GM23338 (cell line): ENCODE results near the gene LTA4H. TPM values are rescaled to one million over a fixed set of nuclear protein-coding genes. Genes with fewer than 3 reads are reported as not detected.

ENCODE experiments used
- ATAC-seq: fragments of 200-7000 bp; cut with Tn5 transposase; 3 replicates; pipeline ENCODE4 v1.9.1; 2020
- DNase-seq: peaks from one replicate; pipeline ENCODE4 v3.0.0-alpha.2; 2015; ENCODE audit warnings: low spot score
- H2AFZ ChIP-seq: fragments of 200-600 bp; sonication (generic); 2 replicates; pipeline ENCODE4 v1.8.0; 2016; ENCODE audit warnings: antibody characterized with exemption, mild to moderate bottlenecking, moderate library complexity
- H3F3A ChIP-seq: fragments of 200-600 bp; sonication (generic); replicated peaks from 2 replicates; pipeline ENCODE4 v1.8.0; 2017; ENCODE audit warnings: antibody characterized with exemption, mixed run types, low read depth
- H3K27ac ChIP-seq: fragments of 200-600 bp; sonication (generic); 2 replicates; pipeline ENCODE4 v1.6.1; 2016; ENCODE audit warnings: low read depth
- H3K27me3 ChIP-seq: fragments of 200-600 bp; sonication (generic); 2 replicates; pipeline ENCODE4 v1.8.0; 2016; ENCODE audit warnings: mild to moderate bottlenecking, mixed run types, moderate library complexity; ENCODE audit not compliant: insufficient read depth
- H3K36me3 ChIP-seq: fragments of 200-600 bp; sonication (generic); 2 replicates; pipeline ENCODE4 v1.8.0; 2016; ENCODE audit warnings: mild to moderate bottlenecking; ENCODE audit not compliant: insufficient read depth
- H3K4me1 ChIP-seq: fragments of 200-600 bp; sonication (generic); 2 replicates; pipeline ENCODE4 v1.8.0; 2016; ENCODE audit warnings: mild to moderate bottlenecking, moderate library complexity; ENCODE audit not compliant: insufficient read depth
- H3K4me2 ChIP-seq: fragments of 200-600 bp; sonication (generic); 2 replicates; pipeline ENCODE4 v1.7.1; 2017; ENCODE audit warnings: mixed run types
- H3K4me3 ChIP-seq: fragments of 200-600 bp; sonication (generic); 2 replicates; pipeline ENCODE4 v1.6.1; 2016; ENCODE audit warnings: mixed run types
- H3K79me2 ChIP-seq: fragments of 200-600 bp; sonication (generic); replicated peaks from 2 replicates; pipeline ENCODE4 v1.8.0; 2017; ENCODE audit warnings: mild to moderate bottlenecking; ENCODE audit not compliant: insufficient read depth
- H3K9me2 ChIP-seq: fragments of 200-600 bp; sonication (generic); 2 replicates; pipeline ENCODE4 v1.8.0; 2017; ENCODE audit not compliant: insufficient read depth
- H4K20me1 ChIP-seq: fragments of 200-600 bp; sonication (generic); replicated peaks from 2 replicates; pipeline ENCODE4 v1.8.0; 2017; ENCODE audit warnings: mild to moderate bottlenecking; ENCODE audit not compliant: insufficient read depth
- H3K27ac Mint-ChIP-seq: 2 replicates; pipeline ENCODE4 v1.8.0; 2020; ENCODE audit warnings: inconsistent platforms, mild to moderate bottlenecking, moderate library complexity, mixed read lengths
- H3K27me3 Mint-ChIP-seq: 3 replicates; pipeline ENCODE4 v1.8.0; 2022; ENCODE audit warnings: low read depth, mild to moderate bottlenecking, moderate library complexity, mixed read lengths, inconsistent platforms; ENCODE audit not compliant: insufficient read depth, poor library complexity
- H3K36me3 Mint-ChIP-seq: 3 replicates; pipeline ENCODE4 v1.8.0; 2021; ENCODE audit warnings: low read depth, mild to moderate bottlenecking, inconsistent platforms, moderate library complexity, mixed read lengths
- H3K4me1 Mint-ChIP-seq: 3 replicates; pipeline ENCODE4 v1.8.0; 2020; ENCODE audit warnings: mild to moderate bottlenecking, inconsistent platforms, mixed read lengths
- H3K4me3 Mint-ChIP-seq: 3 replicates; pipeline ENCODE4 v1.8.0; 2021; ENCODE audit warnings: moderate library complexity, mild to moderate bottlenecking, inconsistent platforms, mixed read lengths
- H3K9me3 Mint-ChIP-seq: 3 replicates; pipeline ENCODE4 v1.8.0; 2020; ENCODE audit warnings: moderate library complexity, mild to moderate bottlenecking, inconsistent platforms, mixed read lengths
- CTCF ChIP-seq, 2 experiments: fragments of 200-600 bp in 1 of 2; sonication (generic) in 1 of 2; conservative IDR thresholded peaks; 2 replicates each; pipeline versions ENCODE4 v1.5.1 to v1.6.1; 2016 to 2017; ENCODE audit warnings: antibody characterized with exemption in 2 of 2, low read depth in 2 of 2, mild to moderate bottlenecking in 2 of 2, moderate library complexity in 1 of 2
- ETS1 ChIP-seq: IDR thresholded peaks from 2 replicates; pipeline ENCODE4 v1.6.1; 2016; ENCODE audit warnings: antibody characterized with exemption
- EZH2 ChIP-seq: fragments of 200-600 bp; sonication (generic); IDR thresholded peaks from one replicate; pipeline ENCODE4 v1.8.0; 2017; ENCODE audit warnings: antibody characterized with exemption, mild to moderate bottlenecking, low read depth; ENCODE audit not compliant: unreplicated experiment
- JUNB ChIP-seq: IDR thresholded peaks from one replicate; pipeline ENCODE4 v1.6.1; 2016; ENCODE audit warnings: antibody characterized with exemption; ENCODE audit not compliant: unreplicated experiment
- NANOG ChIP-seq: IDR thresholded peaks from 2 replicates; pipeline ENCODE4 v1.6.1; 2016; ENCODE audit warnings: antibody characterized with exemption, borderline replicate concordance
- POLR2AphosphoS5 ChIP-seq: IDR thresholded peaks from 2 replicates; pipeline ENCODE4 v1.6.1; 2016; ENCODE audit warnings: antibody characterized with exemption, low read depth
- ZNF331 ChIP-seq: fragments of 250-450 bp; sonication (Bioruptor Pico); IDR thresholded peaks from 2 replicates; pipeline ENCODE4 v1.5.0; 2020; ENCODE audit warnings: low read depth, mild to moderate bottlenecking, moderate library complexity
- polyA plus RNA-seq: library from polyadenylated mRNA; unstranded; fragments of >200 nt; fragmentation: Nextera tagmentation; extraction: Ambion mirVana; gene quantifications from 2 replicates; pipeline ENCODE4 v1.2.1, GENCODE V29; 2016
- total RNA-seq: library from RNA; depleted of rRNA; stranded (reverse); fragments of >200 nt; shearing (Covaris generic); gene quantifications from 2 replicates; pipeline ENCODE4 v1.2.3, GENCODE V29; 2014
- TF ChIP-seq, protein P1 (sequence below): IDR thresholded peaks from one replicate; pipeline ENCODE4 v1.6.1; 2018; ENCODE audit warnings: antibody characterized with exemption; ENCODE audit not compliant: unreplicated experiment

Gene LTA4H
- total and polyA plus RNA-seq, 2 experiments from 2014 or later: 84.4 to 189 TPM

- TF ChIP-seq CTCF (conservative IDR thresholded peaks at IDR 0.05; ENCODE audit: low read depth in 2 of 2): no peak
These were observed 13.1 kb upstream of the LTA4H start (continued) for GRCh38 chr12:96048393-96048969.

GRCh38 chr12:96047229-96048211 lies 12.1 kb upstream of the LTA4H start:
- no peaks in the 10 kb centered on the region for H3K79me2 ChIP-seq
- Mint-ChIP-seq H3K27me3 (peaks cover 3% of the 10 kb centered on the region), H3K27ac (no peak overlapping the region), H3K4me3 (no peak overlapping the region), H3K9me3 (peaks cover 3% of the 10 kb centered on the region; the same call in 1 of the 3 replicates), H3K4me1 (peaks cover 5% of the 10 kb centered on the region; the same call in 2 of the 3 replicates), H3K36me3 (no peaks in the 10 kb centered on the region)
- H3K27me3 ChIP-seq: no peaks in the 10 kb centered on the region
- TF ChIP-seq ETS1 (no peak), JUNB (no peak)
- ATAC-seq (no peak), DNase-seq (no peak)
- H3K9me2 ChIP-seq: peaks cover 3% of the 10 kb centered on the region; the same call in 1 of the 2 replicates
- H3F3A ChIP-seq: no peaks in the 10 kb centered on the region
- no peak overlapping the region for H3K27ac ChIP-seq
- peak overlapping the region; percentile 77 for H2AFZ ChIP-seq
- no peak overlapping the region for H3K4me3 ChIP-seq
- H4K20me1 ChIP-seq: no peaks in the 10 kb centered on the region
- H3K4me2 ChIP-seq: no peak overlapping the region
- no peaks in the 10 kb centered on the region for H3K4me1 ChIP-seq
- no peaks in the 10 kb centered on the region for H3K36me3 ChIP-seq

DNA sequence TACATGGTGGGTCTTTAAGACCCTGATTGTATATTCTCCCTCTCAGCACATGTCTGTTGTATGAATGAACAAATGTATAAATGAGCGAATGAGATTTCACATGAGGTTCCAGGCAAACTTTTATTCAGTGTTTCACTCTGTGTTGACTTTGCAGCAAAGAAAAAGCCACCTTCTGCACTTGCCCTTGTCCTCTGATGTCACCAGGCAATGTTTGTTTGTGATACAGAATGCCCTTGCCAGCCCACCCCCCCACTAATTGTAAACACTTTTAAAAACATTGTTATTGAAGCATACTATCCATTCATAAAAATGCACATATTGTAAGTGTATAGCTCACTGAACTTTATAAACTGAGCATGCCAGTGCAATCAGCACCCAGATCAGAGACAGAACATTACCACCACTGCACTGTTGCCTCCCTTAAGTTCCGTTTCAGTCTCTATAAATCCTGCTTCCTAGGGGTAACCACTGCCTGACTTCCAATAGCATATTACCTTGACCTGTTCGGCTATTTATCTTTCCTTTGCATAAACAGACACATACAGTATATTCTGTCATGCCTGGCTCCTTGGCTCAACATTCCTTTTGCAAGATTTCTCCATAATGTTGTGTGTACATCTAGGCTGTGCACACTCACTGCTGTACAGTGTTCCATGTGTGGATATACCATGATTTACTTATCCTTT lies 11.3 kb upstream of the LTA4H start:
- no peaks in the 10 kb centered on the region for H3F3A ChIP-seq
- H3K4me3 ChIP-seq: no peak overlapping the region
- ATAC-seq: no peak

More for the DNA sequence above, 11.3 kb upstream of the LTA4H start:
- Histone ChIP-seq H2AFZ (no peak overlapping the region), H3K4me1 (no peaks in the 10 kb centered on the region), H3K27me3 (no peaks in the 10 kb centered on the region), H3K9me2 (peaks cover 3% of the 10 kb centered on the region; the same call in 1 of the 2 replicates), H3K36me3 (no peaks in the 10 kb centered on the region), H3K79me2 (no peaks in the 10 kb centered on the region), H3K4me2 (no peak overlapping the region), H3K27ac (no peak overlapping the region), H4K20me1 (no peaks in the 10 kb centered on the region)
- Mint-ChIP-seq H3K27ac (no peak overlapping the region), H3K36me3 (no peaks in the 10 kb centered on the region), H3K4me3 (no peak overlapping the region), H3K9me3 (no peaks in the 10 kb centered on the region; the same call in 2 of the 3 replicates), H3K4me1 (peaks cover 5% of the 10 kb centered on the region; the same call in 2 of the 3 replicates), H3K27me3 (peaks cover 3% of the 10 kb centered on the region)
- TF ChIP-seq JUNB (no peak), ZNF331 (CRISPR knock-in tag) (no peak), POLR2AphosphoS5 (no peak), ETS1 (no peak), EZH2 (no peak), NANOG (no peak)
- TF ChIP-seq, protein P1, sequence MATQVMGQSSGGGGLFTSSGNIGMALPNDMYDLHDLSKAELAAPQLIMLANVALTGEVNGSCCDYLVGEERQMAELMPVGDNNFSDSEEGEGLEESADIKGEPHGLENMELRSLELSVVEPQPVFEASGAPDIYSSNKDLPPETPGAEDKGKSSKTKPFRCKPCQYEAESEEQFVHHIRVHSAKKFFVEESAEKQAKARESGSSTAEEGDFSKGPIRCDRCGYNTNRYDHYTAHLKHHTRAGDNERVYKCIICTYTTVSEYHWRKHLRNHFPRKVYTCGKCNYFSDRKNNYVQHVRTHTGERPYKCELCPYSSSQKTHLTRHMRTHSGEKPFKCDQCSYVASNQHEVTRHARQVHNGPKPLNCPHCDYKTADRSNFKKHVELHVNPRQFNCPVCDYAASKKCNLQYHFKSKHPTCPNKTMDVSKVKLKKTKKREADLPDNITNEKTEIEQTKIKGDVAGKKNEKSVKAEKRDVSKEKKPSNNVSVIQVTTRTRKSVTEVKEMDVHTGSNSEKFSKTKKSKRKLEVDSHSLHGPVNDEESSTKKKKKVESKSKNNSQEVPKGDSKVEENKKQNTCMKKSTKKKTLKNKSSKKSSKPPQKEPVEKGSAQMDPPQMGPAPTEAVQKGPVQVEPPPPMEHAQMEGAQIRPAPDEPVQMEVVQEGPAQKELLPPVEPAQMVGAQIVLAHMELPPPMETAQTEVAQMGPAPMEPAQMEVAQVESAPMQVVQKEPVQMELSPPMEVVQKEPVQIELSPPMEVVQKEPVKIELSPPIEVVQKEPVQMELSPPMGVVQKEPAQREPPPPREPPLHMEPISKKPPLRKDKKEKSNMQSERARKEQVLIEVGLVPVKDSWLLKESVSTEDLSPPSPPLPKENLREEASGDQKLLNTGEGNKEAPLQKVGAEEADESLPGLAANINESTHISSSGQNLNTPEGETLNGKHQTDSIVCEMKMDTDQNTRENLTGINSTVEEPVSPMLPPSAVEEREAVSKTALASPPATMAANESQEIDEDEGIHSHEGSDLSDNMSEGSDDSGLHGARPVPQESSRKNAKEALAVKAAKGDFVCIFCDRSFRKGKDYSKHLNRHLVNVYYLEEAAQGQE: no peak
- no peak for DNase-seq
